CD14-positive monocyte (primary cell): ENCODE data around the gene CCDC9B. TPM values are rescaled to one million over a fixed set of nuclear protein-coding genes. Genes with fewer than 3 reads are reported as not detected.

Source experiments
- DNase-seq, 3 donors: peaks; one replicate each; pipeline ENCODE4 v3.0.0-alpha.2; 2011 to 2022
- H2AFZ ChIP-seq: 2 replicates; pipeline ENCODE4 v1.6.0; 2012; ENCODE audit warnings: mild to moderate bottlenecking, low read depth, low read length, inconsistent platforms; ENCODE audit not compliant: insufficient read depth, poor library complexity, severe bottlenecking
- H3K27ac ChIP-seq, 2 donors: 1 replicate in 1 of 2; 2 replicates in 1 of 2; pipeline ENCODE4 v1.5.1; 2012 to 2013; ENCODE audit warnings: low read length in 2 of 2, control low read depth in 1 of 2, inconsistent platforms in 1 of 2, low read depth in 1 of 2, mild to moderate bottlenecking in 1 of 2
- H3K27me3 ChIP-seq, 2 donors: one replicate each; pipeline versions ENCODE4 v1.6.0 to v1.6.1; 2011 to 2013; ENCODE audit warnings: low read length in 2 of 2; ENCODE audit not compliant: control insufficient read depth in 2 of 2, insufficient read depth in 2 of 2
- H3K36me3 ChIP-seq, 2 donors: replicated peaks in 1 of 2; 1 replicate in 1 of 2; 2 replicates in 1 of 2; pipeline versions ENCODE4 v1.5.1 to v1.6.1; 2012 to 2013; ENCODE audit warnings: low read length in 2 of 2, control low read depth in 1 of 2, inconsistent platforms in 1 of 2, mild to moderate bottlenecking in 1 of 2; ENCODE audit not compliant: insufficient read depth in 2 of 2, control insufficient read depth in 1 of 2
- H3K4me1 ChIP-seq, 2 donors: 1 replicate in 1 of 2; 2 replicates in 1 of 2; pipeline versions ENCODE4 v1.5.1 to v1.6.1; 2012 to 2013; ENCODE audit warnings: low read length in 2 of 2, control low read depth in 1 of 2, inconsistent platforms in 1 of 2, mild to moderate bottlenecking in 1 of 2, moderate library complexity in 1 of 2; ENCODE audit not compliant: insufficient read depth in 2 of 2, control insufficient read depth in 1 of 2
- H3K4me2 ChIP-seq: replicated peaks from 2 replicates; pipeline ENCODE3; 2012; ENCODE audit warnings: low read length, moderate library complexity, mild to moderate bottlenecking; ENCODE audit not compliant: poor library complexity, severe bottlenecking; ENCODE audit errors: extremely low read depth
- H3K4me3 ChIP-seq, 3 experiments: fragments of 200-600 bp in 1 of 3; sonication (generic) in 1 of 3; replicated peaks in 1 of 3; 1 replicate in 2 of 3; 2 replicates in 1 of 3; pipeline ENCODE4 v1.5.1; 2011 to 2013; ENCODE audit warnings: low read length in 3 of 3, mild to moderate bottlenecking in 3 of 3, control low read depth in 2 of 3, low read depth in 2 of 3, inconsistent platforms in 1 of 3, moderate library complexity in 1 of 3
- H3K79me2 ChIP-seq: 2 replicates; pipeline ENCODE4 v1.6.0; 2012; ENCODE audit warnings: mild to moderate bottlenecking, control low read depth, inconsistent platforms, low read length, moderate library complexity; ENCODE audit not compliant: insufficient read depth
- H3K9ac ChIP-seq: 2 replicates; pipeline ENCODE4 v1.6.0; 2017; ENCODE audit warnings: low read length, mild to moderate bottlenecking; ENCODE audit not compliant: insufficient read depth, poor library complexity, severe bottlenecking
- H3K9me3 ChIP-seq, 2 donors: replicated peaks in 1 of 2; 1 replicate in 1 of 2; 2 replicates in 1 of 2; pipeline versions ENCODE4 v1.5.1 to v1.6.1; 2012 to 2013; ENCODE audit warnings: low read length in 2 of 2, control low read depth in 1 of 2; ENCODE audit not compliant: control insufficient read depth in 1 of 2, insufficient read depth in 1 of 2
- H4K20me1 ChIP-seq: 2 replicates; pipeline ENCODE4 v1.6.0; 2012; ENCODE audit warnings: mild to moderate bottlenecking, low read length, control low read depth, moderate library complexity; ENCODE audit not compliant: insufficient read depth
- H3K27ac Mint-ChIP-seq, 7 donors: one replicate each; pipeline ENCODE4 v1.8.0; 2020; ENCODE audit warnings: mild to moderate bottlenecking in 7 of 7, mixed read lengths in 7 of 7, moderate library complexity in 6 of 7, inconsistent platforms in 2 of 7
- H3K27me3 Mint-ChIP-seq, 3 donors: one replicate each; pipeline ENCODE4 v1.8.0; 2021 to 2022; ENCODE audit warnings: low read depth in 3 of 3, mild to moderate bottlenecking in 3 of 3, mixed read lengths in 3 of 3, moderate library complexity in 3 of 3, inconsistent platforms in 1 of 3
- H3K36me3 Mint-ChIP-seq, 2 donors: one replicate each; pipeline ENCODE4 v1.8.0; 2020; ENCODE audit warnings: mixed read lengths in 2 of 2, inconsistent platforms in 1 of 2, mild to moderate bottlenecking in 1 of 2
- H3K4me1 Mint-ChIP-seq: one replicate; pipeline ENCODE4 v1.8.0; 2020; ENCODE audit warnings: mild to moderate bottlenecking, mixed read lengths
- H3K4me3 Mint-ChIP-seq, 2 donors: one replicate each; pipeline ENCODE4 v1.8.0; 2020; ENCODE audit warnings: mild to moderate bottlenecking in 2 of 2, mixed read lengths in 2 of 2, moderate library complexity in 1 of 2
- H3K9me3 Mint-ChIP-seq, 7 donors: one replicate each; pipeline ENCODE4 v1.8.0; 2020 to 2022; ENCODE audit warnings: mixed read lengths in 7 of 7, mild to moderate bottlenecking in 6 of 7, moderate library complexity in 6 of 7, inconsistent platforms in 2 of 7
- WGBS: methylation state at CpG from one replicate; pipeline ENCODE4 v1.1.5; 2013; ENCODE audit warnings: missing lambda C conversion rate; ENCODE audit not compliant: insufficient coverage; 5-methylcytosine and 5-hydroxymethylcytosine counted together
- intact Hi-C, 2 donors: fragments of 100-400 bp; cut with micrococcal nuclease; formaldehyde crosslinking; loops; one replicate each; pipeline versions ENCODE4 v1.15.0 to v1.15.1; 2023
- polyA plus RNA-seq, 3 donors: library from polyadenylated mRNA; depleted of rRNA in 1 of 3; unstranded in 2 of 3; stranded (reverse) in 1 of 3; fragments of 300-500 nt in 2 of 3; fragments of >200 nt in 1 of 3; fragmentation: Illumina TruSeq in 2 of 3; gene quantifications; 1 replicate in 2 of 3; 2 replicates in 1 of 3; pipeline ENCODE4 v1.2.3, GENCODE V29; 2012 to 2021
- TF ChIP-seq, protein P1 (sequence below): fragments of 200-600 bp; IDR thresholded peaks from one replicate; pipeline ENCODE4 v1.8.0; 2022; ENCODE audit warnings: antibody characterized with exemption, mild to moderate bottlenecking

CCDC9B gene
- polyA plus RNA-seq, 3 donors = 0.13 to 2.2 (median 0.39) TPM

DNA sequence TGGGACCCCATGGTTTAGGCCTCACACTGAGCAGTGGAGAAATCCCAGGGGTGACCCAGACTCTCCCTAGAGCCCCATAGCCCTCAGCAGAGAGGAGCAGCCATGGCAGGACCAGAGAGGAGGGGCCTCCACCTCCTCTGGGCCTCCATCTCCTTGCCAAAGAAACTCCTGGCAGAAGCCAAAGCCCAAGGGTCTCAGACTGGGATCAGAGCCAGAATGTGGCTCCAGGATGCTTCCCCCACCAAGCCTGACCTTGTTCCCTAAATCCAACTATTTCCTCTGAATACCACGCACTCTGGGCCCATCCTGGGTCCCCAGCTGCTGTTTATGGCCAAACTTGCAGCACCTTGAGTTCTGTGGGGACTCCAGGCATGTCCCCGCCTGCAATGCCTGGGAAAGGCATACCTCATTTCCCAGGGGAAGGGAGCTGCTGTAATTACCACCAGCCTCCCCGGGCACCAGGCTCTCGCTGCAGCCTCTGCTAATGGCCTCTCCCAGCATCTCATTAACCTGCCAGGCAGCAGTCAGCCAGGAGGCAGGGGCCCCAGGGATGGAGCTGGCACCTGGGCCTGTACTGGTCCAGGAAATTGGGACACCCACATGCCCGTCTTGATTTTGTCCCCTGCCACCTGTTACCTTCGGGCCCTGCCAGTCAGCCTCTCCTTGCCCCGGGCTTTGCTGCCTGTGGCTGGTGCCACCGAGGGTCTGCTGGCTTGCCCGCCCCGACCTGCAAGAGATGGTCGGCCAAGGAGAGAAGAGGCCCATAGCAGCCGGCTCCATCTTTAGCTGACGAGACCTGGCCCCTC, 4.6 kb downstream of the CCDC9B start:
- H3K27ac Mint-ChIP-seq = peak overlapping the region in 4 of 7 donors; percentile 63 to 97 (median 75)
- Histone ChIP-seq H3K27ac (no peak overlapping the region), H3K4me3 (no peak overlapping the region), H3K79me2 (peaks cover 6% of the 10 kb centered on the region), H3K9me3 (no peaks in the 10 kb centered on the region), H3K4me2 (peak overlapping the region; percentile 27), H3K9ac (no peak overlapping the region), H4K20me1 (no peaks in the 10 kb centered on the region), H2AFZ (peak overlapping the region; percentile 55), H3K36me3 (peaks cover 0 to 7% of the 10 kb centered on the region in 2 donors), H3K4me1 (peaks cover 95 to 100% of the 10 kb centered on the region in 2 donors), H3K27me3 (no peaks in the 10 kb centered on the region)
- 59% methylated on average over 5 of the region's 13 CpGs for WGBS
- H3K27me3 Mint-ChIP-seq = peaks cover 0 to 3% (median 2%) of the 10 kb centered on the region in 3 donors
- peaks cover 8 to 15% of the 10 kb centered on the region in 2 donors for H3K36me3 Mint-ChIP-seq
- peaks cover 87% of the 10 kb centered on the region for H3K4me1 Mint-ChIP-seq
- intact Hi-C loops = loop anchor here (5.0 kb wide), 2 partner anchors 54 to 59 kb away; partner anchors contain the start of gene ANKRD63 (in 1 of the 2)
- DNase-seq = peak in 1 of 3 donors; percentile 4
- peak overlapping the region; percentile 31 to 46 for H3K4me3 Mint-ChIP-seq
- TF ChIP-seq, protein P1, sequence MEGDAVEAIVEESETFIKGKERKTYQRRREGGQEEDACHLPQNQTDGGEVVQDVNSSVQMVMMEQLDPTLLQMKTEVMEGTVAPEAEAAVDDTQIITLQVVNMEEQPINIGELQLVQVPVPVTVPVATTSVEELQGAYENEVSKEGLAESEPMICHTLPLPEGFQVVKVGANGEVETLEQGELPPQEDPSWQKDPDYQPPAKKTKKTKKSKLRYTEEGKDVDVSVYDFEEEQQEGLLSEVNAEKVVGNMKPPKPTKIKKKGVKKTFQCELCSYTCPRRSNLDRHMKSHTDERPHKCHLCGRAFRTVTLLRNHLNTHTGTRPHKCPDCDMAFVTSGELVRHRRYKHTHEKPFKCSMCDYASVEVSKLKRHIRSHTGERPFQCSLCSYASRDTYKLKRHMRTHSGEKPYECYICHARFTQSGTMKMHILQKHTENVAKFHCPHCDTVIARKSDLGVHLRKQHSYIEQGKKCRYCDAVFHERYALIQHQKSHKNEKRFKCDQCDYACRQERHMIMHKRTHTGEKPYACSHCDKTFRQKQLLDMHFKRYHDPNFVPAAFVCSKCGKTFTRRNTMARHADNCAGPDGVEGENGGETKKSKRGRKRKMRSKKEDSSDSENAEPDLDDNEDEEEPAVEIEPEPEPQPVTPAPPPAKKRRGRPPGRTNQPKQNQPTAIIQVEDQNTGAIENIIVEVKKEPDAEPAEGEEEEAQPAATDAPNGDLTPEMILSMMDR = no peak
- peaks cover 0 to 2% (median 0%) of the 10 kb centered on the region in 7 donors for H3K9me3 Mint-ChIP-seq

DNA sequence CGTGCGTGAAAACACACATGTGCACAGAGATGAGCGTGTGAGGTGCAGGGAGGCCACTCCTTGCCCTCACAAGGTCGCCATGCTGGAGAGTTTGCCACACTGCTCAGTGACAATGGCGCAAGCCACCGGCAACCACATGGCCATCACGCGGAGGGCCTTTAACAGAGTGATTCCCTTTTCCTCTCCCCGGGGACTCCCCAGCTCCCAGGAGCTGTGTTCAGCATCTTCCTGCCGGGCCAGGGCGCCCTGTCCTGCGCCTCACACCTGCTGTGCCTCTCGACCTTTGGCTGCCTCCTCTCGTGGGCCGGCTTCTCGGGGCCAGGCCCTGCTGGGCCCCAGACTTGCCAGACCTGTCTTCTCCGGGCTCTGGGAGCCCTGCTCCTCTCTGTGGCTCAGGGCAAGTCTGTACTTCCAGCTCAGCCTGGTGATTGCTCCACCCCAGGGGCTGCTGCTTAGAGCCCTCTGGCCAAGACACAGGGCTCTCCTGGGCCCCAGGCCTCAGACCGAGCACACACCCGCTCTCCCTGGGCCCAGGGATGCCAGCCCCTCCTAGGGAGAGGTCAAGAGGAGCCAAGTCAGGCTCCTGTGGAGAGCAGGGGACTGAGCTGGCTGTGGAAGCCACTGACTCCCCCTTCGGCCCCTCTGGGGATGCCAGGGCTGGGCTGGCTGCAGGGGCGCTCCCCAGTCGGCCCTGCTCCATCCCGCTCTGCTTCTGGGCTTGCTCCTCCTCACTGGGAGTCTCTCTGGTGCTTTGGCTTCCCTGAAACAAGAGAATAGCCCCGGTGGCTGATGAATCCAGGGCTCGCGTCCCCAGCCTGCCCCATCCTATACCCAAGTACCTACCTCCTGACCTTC, 5.6 kb downstream of the CCDC9B start:
- Mint-ChIP-seq H3K27me3 (peaks cover 1 to 6% (median 3%) of the 10 kb centered on the region in 3 donors), H3K4me1 (peaks cover 87% of the 10 kb centered on the region), H3K36me3 (peaks cover 16% of the 10 kb centered on the region in 2 donors), H3K27ac (peak overlapping the region; percentile 94 to 99 (median 97)), H3K4me3 (no peak overlapping the region), H3K9me3 (peaks cover 0 to 2% (median 0%) of the 10 kb centered on the region in 7 donors)
- Histone ChIP-seq H3K4me1 (peaks cover 95 to 100% of the 10 kb centered on the region in 2 donors), H3K79me2 (peaks cover 9% of the 10 kb centered on the region), H2AFZ (peak overlapping the region; percentile 65), H3K4me3 (peak overlapping the region in 1 of 3 experiments; percentile 71), H3K9ac (peak overlapping the region; percentile 64), H3K36me3 (peaks cover 0 to 12% of the 10 kb centered on the region in 2 donors), H3K27me3 (no peaks in the 10 kb centered on the region), H3K27ac (peak overlapping the region; percentile 93 to 96), H3K9me3 (no peaks in the 10 kb centered on the region), H4K20me1 (no peaks in the 10 kb centered on the region), H3K4me2 (no peak overlapping the region)
- intact Hi-C loops = loop anchor here (1.0 to 5.0 kb wide), 3 partner anchors 10 to 58 kb away; partner anchors contain the start of gene ANKRD63 (in 1 of the 2)
- peak; percentile 66 to 82 (median 79) for DNase-seq
- WGBS = 63% methylated on average over 24 of the region's 26 CpGs
- TF ChIP-seq, protein P1 = no peak
